Panc1 (cell line): ENCODE data around the gene GPRC5D. TPM values are rescaled to one million over a fixed set of nuclear protein-coding genes. Genes with fewer than 3 reads are reported as not detected.

Experiments used
- ATAC-seq: fragments of 200-7000 bp; cut with Tn5 transposase; 2 replicates; pipeline ENCODE4 v1.9.1; 2020; ENCODE audit warnings: mild to moderate bottlenecking, moderate library complexity
- BruUV-seq: library from RNA; stranded (reverse); fragments of 400-500 nt; replicated peaks from 2 replicates; lab custom pipeline; 2021; lab: Mats Ljungman, UMichigan
- CTCF ChIA-PET: fragments of 300-600 bp; sonication (Branson Sonifier 250); formaldehyde crosslinking; loops from one replicate; lab custom pipeline; 2022; ENCODE audit warnings: antibody characterized with exemption; lab: Charles Lee
- POLR2A ChIA-PET: fragments of 300-600 bp; sonication (Branson Sonifier 250); formaldehyde crosslinking; loops from one replicate; lab custom pipeline; 2022; ENCODE audit warnings: antibody characterized with exemption; lab: Charles Lee
- DNase-seq: peaks from one replicate; pipeline ENCODE4 v3.0.0-alpha.2; 2010; ENCODE audit warnings: low read depth, low spot score
- H3K27ac ChIP-seq: 2 replicates; pipeline ENCODE4 v1.5.1; 2011; ENCODE audit warnings: mild to moderate bottlenecking, low read length, inconsistent platforms
- H3K27me3 ChIP-seq: fragments of 200-500 bp; sonication (Bioruptor generic); 2 replicates; pipeline ENCODE4 v1.6.0; 2014; ENCODE audit warnings: low read length, inconsistent platforms; ENCODE audit not compliant: control insufficient read depth, insufficient read depth
- H3K36me3 ChIP-seq: fragments of 200-500 bp; sonication (Bioruptor generic); 2 replicates; pipeline ENCODE4 v1.5.1; 2014; ENCODE audit warnings: inconsistent platforms, mild to moderate bottlenecking, low read length, moderate library complexity; ENCODE audit not compliant: control insufficient read depth, insufficient read depth
- H3K4me1 ChIP-seq: 2 replicates; pipeline ENCODE4 v1.5.1; 2011; ENCODE audit warnings: inconsistent platforms, mild to moderate bottlenecking, low read length, moderate library complexity; ENCODE audit not compliant: control insufficient read depth, insufficient read depth
- H3K4me3 ChIP-seq, 2 experiments: 2 replicates each; pipeline ENCODE4 v1.5.1; 2011 to 2012; ENCODE audit warnings: low read depth in 2 of 2, low read length in 2 of 2, mild to moderate bottlenecking in 2 of 2, inconsistent platforms in 1 of 2, moderate library complexity in 1 of 2
- H3K9me3 ChIP-seq: fragments of 200-500 bp; sonication (Bioruptor generic); 2 replicates; pipeline ENCODE4 v1.5.1; 2014; ENCODE audit warnings: low read depth, mild to moderate bottlenecking, inconsistent platforms, low read length, moderate library complexity; ENCODE audit not compliant: control insufficient read depth, insufficient read depth
- POLR2AphosphoS5 ChIP-seq: IDR thresholded peaks from 2 replicates; pipeline ENCODE4 v1.6.1; 2012; ENCODE audit warnings: mild to moderate bottlenecking, low read depth, low read length, moderate library complexity
- SIN3A ChIP-seq: IDR thresholded peaks from 2 replicates; pipeline ENCODE4 v1.6.1; 2012; ENCODE audit warnings: low read depth, mild to moderate bottlenecking, low read length, moderate library complexity, borderline replicate concordance; ENCODE audit not compliant: insufficient read depth
- TCF7L2 ChIP-seq: IDR thresholded peaks from 2 replicates; pipeline ENCODE4 v1.6.1; 2011; ENCODE audit warnings: mild to moderate bottlenecking, low read depth, low read length, inconsistent platforms
- in situ Hi-C: cut with HindIII; loops from 2 replicates; pipeline ENCODE4 v1.10.0; 2016; ENCODE audit warnings: low sequenced_read_pairs, low pct_unique_long_range_greater_than_20kb
- intact Hi-C: fragments of 100-400 bp; cut with micrococcal nuclease; formaldehyde crosslinking; loops from one replicate; pipeline ENCODE4 v1.10.0; 2022; ENCODE audit not compliant: unreplicated experiment
- total RNA-seq: library from RNA; stranded (reverse); gene quantifications from one replicate; pipeline ENCODE4 v1.2.1, GENCODE V29; 2021; ENCODE audit not compliant: unreplicated experiment
- TF ChIP-seq, protein P1 (sequence below), 2 experiments: IDR thresholded peaks; 2 replicates each; pipeline ENCODE4 v1.6.1; 2011 to 2012; ENCODE audit warnings: low read depth in 2 of 2, control low read depth in 1 of 2, low read length in 1 of 2, mild to moderate bottlenecking in 1 of 2, moderate library complexity in 1 of 2; ENCODE audit not compliant: insufficient read depth in 1 of 2
- TF ChIP-seq, protein P2 (sequence below): fragments of 450-650 bp; IDR thresholded peaks from 2 replicates; pipeline ENCODE4 v1.5.1; 2017; ENCODE audit warnings: mild to moderate bottlenecking

GPRC5D gene
- total RNA-seq, 1 experiment from 2014 or later = not detected

- ChIA-PET CTCF (no interaction called here), POLR2A (no interaction called here)
- H3K9me3 ChIP-seq = no peaks in the 10 kb centered on the region
- peaks cover 4% of the 10 kb centered on the region; the same call in 1 of the 2 replicates for H3K36me3 ChIP-seq
- no peak for DNase-seq
- in situ Hi-C loops (no loop called here), intact Hi-C loops (loop anchor here (10.0 kb wide), 2 partner anchors 173 to 203 kb away; partner anchors contain the start of genes APOLD1 and DDX47)
- TF ChIP-seq TCF7L2 (no peak), POLR2AphosphoS5 (no peak), SIN3A (no peak)
- TF ChIP-seq, protein P1, sequence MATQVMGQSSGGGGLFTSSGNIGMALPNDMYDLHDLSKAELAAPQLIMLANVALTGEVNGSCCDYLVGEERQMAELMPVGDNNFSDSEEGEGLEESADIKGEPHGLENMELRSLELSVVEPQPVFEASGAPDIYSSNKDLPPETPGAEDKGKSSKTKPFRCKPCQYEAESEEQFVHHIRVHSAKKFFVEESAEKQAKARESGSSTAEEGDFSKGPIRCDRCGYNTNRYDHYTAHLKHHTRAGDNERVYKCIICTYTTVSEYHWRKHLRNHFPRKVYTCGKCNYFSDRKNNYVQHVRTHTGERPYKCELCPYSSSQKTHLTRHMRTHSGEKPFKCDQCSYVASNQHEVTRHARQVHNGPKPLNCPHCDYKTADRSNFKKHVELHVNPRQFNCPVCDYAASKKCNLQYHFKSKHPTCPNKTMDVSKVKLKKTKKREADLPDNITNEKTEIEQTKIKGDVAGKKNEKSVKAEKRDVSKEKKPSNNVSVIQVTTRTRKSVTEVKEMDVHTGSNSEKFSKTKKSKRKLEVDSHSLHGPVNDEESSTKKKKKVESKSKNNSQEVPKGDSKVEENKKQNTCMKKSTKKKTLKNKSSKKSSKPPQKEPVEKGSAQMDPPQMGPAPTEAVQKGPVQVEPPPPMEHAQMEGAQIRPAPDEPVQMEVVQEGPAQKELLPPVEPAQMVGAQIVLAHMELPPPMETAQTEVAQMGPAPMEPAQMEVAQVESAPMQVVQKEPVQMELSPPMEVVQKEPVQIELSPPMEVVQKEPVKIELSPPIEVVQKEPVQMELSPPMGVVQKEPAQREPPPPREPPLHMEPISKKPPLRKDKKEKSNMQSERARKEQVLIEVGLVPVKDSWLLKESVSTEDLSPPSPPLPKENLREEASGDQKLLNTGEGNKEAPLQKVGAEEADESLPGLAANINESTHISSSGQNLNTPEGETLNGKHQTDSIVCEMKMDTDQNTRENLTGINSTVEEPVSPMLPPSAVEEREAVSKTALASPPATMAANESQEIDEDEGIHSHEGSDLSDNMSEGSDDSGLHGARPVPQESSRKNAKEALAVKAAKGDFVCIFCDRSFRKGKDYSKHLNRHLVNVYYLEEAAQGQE (IDR thresholded peaks at IDR 0.05; ENCODE audit: insufficient read depth in 1 of 2, low read depth in 2 of 2, low read length in 1 of 2) = no peak
- TF ChIP-seq, protein P2, sequence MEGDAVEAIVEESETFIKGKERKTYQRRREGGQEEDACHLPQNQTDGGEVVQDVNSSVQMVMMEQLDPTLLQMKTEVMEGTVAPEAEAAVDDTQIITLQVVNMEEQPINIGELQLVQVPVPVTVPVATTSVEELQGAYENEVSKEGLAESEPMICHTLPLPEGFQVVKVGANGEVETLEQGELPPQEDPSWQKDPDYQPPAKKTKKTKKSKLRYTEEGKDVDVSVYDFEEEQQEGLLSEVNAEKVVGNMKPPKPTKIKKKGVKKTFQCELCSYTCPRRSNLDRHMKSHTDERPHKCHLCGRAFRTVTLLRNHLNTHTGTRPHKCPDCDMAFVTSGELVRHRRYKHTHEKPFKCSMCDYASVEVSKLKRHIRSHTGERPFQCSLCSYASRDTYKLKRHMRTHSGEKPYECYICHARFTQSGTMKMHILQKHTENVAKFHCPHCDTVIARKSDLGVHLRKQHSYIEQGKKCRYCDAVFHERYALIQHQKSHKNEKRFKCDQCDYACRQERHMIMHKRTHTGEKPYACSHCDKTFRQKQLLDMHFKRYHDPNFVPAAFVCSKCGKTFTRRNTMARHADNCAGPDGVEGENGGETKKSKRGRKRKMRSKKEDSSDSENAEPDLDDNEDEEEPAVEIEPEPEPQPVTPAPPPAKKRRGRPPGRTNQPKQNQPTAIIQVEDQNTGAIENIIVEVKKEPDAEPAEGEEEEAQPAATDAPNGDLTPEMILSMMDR = no peak
- H3K4me3 ChIP-seq = no peak overlapping the region
- H3K27ac ChIP-seq = no peak overlapping the region
- no peaks in the 10 kb centered on the region; the same call in 1 of the 2 replicates for H3K4me1 ChIP-seq
- BruUV-seq = no TSS peak
- no peaks in the 10 kb centered on the region for H3K27me3 ChIP-seq
- no peak for ATAC-seq
Observed at GRCh38 chr12:12987421-12987820, 35.5 kb upstream of the GPRC5D start.

DNA sequence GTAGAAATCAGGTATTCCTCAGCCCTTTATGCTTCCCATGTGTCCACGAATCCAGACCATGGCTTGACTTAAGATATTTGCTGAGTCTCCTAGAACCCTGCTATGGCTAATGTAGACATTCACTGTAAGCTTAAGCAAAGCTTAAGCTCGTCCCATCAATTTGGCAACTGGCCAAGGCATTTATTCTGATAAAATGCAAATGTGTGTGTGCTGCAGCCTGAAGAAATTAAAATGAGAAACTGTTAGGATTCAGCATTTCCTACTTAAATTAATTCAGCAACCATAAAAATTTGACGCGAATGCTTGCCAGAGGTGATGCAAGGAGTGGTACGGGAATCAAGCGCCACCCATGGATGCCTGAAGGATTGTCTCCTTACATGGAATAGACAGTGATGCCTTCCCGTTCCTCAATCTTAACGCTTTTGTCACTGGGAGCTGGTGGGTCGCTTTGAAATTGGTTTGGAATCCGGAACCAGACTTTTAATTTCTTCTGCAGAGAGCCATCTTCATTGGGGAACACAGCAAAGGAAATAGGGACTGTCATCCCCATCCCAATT, 34.9 kb upstream of the GPRC5D start:
- in situ Hi-C loops (no loop called here), intact Hi-C loops (loop anchor here (10.0 kb wide), 2 partner anchors 172 to 202 kb away; partner anchors contain the start of genes APOLD1 and DDX47)
- Histone ChIP-seq H3K4me3 (no peak overlapping the region), H3K9me3 (no peaks in the 10 kb centered on the region), H3K4me1 (no peaks in the 10 kb centered on the region; the same call in 1 of the 2 replicates), H3K27me3 (no peaks in the 10 kb centered on the region), H3K36me3 (peaks cover 4% of the 10 kb centered on the region; the same call in 1 of the 2 replicates), H3K27ac (no peak overlapping the region)
- TF ChIP-seq POLR2AphosphoS5 = no peak
- TF ChIP-seq, protein P2 = no peak
- TF ChIP-seq SIN3A = no peak
- no peak for TF ChIP-seq TCF7L2
- TF ChIP-seq, protein P1 (IDR thresholded peaks at IDR 0.05; ENCODE audit: insufficient read depth in 1 of 2, low read depth in 2 of 2, low read length in 1 of 2) = no peak
- DNase-seq = no peak
- ATAC-seq = no peak
- POLR2A ChIA-PET = no interaction called here
- no TSS peak for BruUV-seq
- CTCF ChIA-PET = interaction anchor here (0.5 to 1.4 kb wide), 2 partner anchors 225 to 254 kb away, joined by 4 to 6 read pairs; no protein-coding TSS in a partner anchor
